CD4-positive, alpha-beta T cell treated with Interleukin-17A for 1 hour (primary cell): ENCODE measurements around the gene PTPRN2.

Experiments
- DNase-seq: peaks from one replicate; pipeline ENCODE4 v3.0.0-alpha.2; 2020

PTPRN2 gene

GRCh38 chr7:157656195-157656769 is 931.3 kb downstream of the PTPRN2 start:
- no peak for DNase-seq

- no peak for DNase-seq
Measured at GRCh38 chr7:157654350-157654749, 933.3 kb downstream of the PTPRN2 start.

GRCh38 chr7:157653827-157654207 is 933.8 kb downstream of the PTPRN2 start:
- DNase-seq, result no peak

- DNase-seq, result no peak
Measured at GRCh38 chr7:157652954-157653826, 934.4 kb downstream of the PTPRN2 start.

GRCh38 chr7:157652161-157652953 is 935.3 kb downstream of the PTPRN2 start:
- DNase-seq, result no peak

- DNase-seq, result no peak
Measured at GRCh38 chr7:157651366-157652160, 936.1 kb downstream of the PTPRN2 start.

GRCh38 chr7:157650801-157651200 is 936.8 kb downstream of the PTPRN2 start:
- no peak for DNase-seq

GRCh38 chr7:157650131-157650631 is 937.4 kb downstream of the PTPRN2 start:
- no peak for DNase-seq

GRCh38 chr7:157646551-157646950 is 941.1 kb downstream of the PTPRN2 start:
- no peak for DNase-seq

GRCh38 chr7:157645539-157645938 is 942.1 kb downstream of the PTPRN2 start:
- DNase-seq, result no peak

- DNase-seq, result no peak
Measured at GRCh38 chr7:157644946-157645345, 942.7 kb downstream of the PTPRN2 start.

- no peak for DNase-seq
Measured at GRCh38 chr7:157643525-157643970, 944.1 kb downstream of the PTPRN2 start.

- no peak for DNase-seq
Measured at GRCh38 chr7:157641866-157642265, 945.8 kb downstream of the PTPRN2 start.

GRCh38 chr7:157640144-157640543 is 947.5 kb downstream of the PTPRN2 start:
- no peak for DNase-seq

- DNase-seq, result no peak
Measured at GRCh38 chr7:157638563-157638962, 949.1 kb downstream of the PTPRN2 start.

GRCh38 chr7:157637216-157637949 is 950.2 kb downstream of the PTPRN2 start:
- no peak for DNase-seq

- no peak for DNase-seq
Measured at GRCh38 chr7:157635669-157636068, 952.0 kb downstream of the PTPRN2 start.

- DNase-seq, result no peak
Measured at GRCh38 chr7:157635148-157635500, 952.5 kb downstream of the PTPRN2 start.

GRCh38 chr7:157634401-157635147 is 953.0 kb downstream of the PTPRN2 start:
- no peak for DNase-seq

- no peak for DNase-seq
Measured at GRCh38 chr7:157633465-157634185, 954.0 kb downstream of the PTPRN2 start.
